ENCODE data around the gene RNF220.

DNA sequence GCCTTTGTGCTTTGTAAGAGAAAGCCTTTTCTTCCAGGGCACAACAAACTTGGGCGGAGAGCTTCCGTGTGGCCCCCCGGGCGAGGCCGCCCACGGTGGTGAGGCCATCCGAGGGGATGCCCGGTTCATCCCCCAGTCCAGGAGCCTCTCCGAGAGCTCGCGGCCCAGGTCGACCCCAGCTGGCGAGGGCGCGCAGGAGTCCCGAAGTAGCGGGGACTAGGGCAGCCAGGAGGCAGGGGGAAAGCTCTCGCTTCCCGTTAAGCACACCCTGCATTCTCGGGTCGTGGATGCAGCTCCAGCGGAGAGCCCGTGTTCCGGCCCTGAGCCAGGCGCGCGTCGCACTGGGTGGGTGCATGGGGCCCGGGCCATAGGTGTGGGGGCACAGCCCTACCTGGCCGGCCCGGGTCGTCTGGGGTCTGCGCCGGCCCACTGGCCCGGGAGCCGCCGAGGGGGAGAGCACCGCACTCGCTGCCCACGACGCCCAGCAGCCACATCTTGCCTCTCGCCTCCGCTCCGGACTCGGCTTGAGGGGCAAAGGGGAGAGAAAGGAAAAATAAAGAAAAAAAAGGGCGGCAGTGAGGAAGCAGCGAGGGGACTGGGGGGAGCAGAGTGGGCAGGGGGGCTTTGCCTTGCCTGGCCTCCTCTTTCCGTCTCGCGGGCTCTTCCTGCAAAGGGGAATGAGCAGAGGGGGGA is 1.8 kb downstream of the RNF220 start:
- TF ChIP-seq, protein P1, sequence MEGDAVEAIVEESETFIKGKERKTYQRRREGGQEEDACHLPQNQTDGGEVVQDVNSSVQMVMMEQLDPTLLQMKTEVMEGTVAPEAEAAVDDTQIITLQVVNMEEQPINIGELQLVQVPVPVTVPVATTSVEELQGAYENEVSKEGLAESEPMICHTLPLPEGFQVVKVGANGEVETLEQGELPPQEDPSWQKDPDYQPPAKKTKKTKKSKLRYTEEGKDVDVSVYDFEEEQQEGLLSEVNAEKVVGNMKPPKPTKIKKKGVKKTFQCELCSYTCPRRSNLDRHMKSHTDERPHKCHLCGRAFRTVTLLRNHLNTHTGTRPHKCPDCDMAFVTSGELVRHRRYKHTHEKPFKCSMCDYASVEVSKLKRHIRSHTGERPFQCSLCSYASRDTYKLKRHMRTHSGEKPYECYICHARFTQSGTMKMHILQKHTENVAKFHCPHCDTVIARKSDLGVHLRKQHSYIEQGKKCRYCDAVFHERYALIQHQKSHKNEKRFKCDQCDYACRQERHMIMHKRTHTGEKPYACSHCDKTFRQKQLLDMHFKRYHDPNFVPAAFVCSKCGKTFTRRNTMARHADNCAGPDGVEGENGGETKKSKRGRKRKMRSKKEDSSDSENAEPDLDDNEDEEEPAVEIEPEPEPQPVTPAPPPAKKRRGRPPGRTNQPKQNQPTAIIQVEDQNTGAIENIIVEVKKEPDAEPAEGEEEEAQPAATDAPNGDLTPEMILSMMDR (conservative IDR thresholded peaks at IDR 0.05; ENCODE audit: low read length) = no peak
- no peak for TF ChIP-seq EZH2phosphoT487 (IDR thresholded peaks at IDR 0.05; ENCODE audit: borderline replicate concordance)
